Colonic mucosa (tissue), 4 donors: ENCODE data around the gene DRGX. TPM values are rescaled to one million over a fixed set of nuclear protein-coding genes. Genes with fewer than 3 reads are reported as not detected.

Experiments used
- DNase-seq: peaks from one replicate; pipeline ENCODE4 v3.0.0-alpha.2; 2020
- H3K27ac ChIP-seq: fragments of 200-600 bp; one replicate; pipeline ENCODE4 v1.8.0; 2021
- H3K27me3 ChIP-seq: fragments of 200-600 bp; one replicate; pipeline ENCODE4 v1.8.0; 2021
- H3K36me3 ChIP-seq: fragments of 200-600 bp; one replicate; pipeline ENCODE4 v1.8.0; 2021
- H3K4me1 ChIP-seq: fragments of 200-600 bp; one replicate; pipeline ENCODE4 v1.8.0; 2021; ENCODE audit warnings: mild to moderate bottlenecking
- H3K4me3 ChIP-seq: fragments of 200-600 bp; one replicate; pipeline ENCODE4 v1.8.0; 2021
- H3K9ac ChIP-seq, 2 donors: one replicate each; pipeline ENCODE4 v1.7.0; 2013; ENCODE audit warnings: control low read depth in 2 of 2, low read depth in 2 of 2, low read length in 2 of 2
- H3K9me3 ChIP-seq: fragments of 200-600 bp; one replicate; pipeline ENCODE4 v1.8.0; 2021
- intact Hi-C: fragments of 100-400 bp; cut with DNase I; formaldehyde crosslinking; loops from one replicate; pipeline ENCODE4 v1.14.1; 2022
- total RNA-seq, 2 donors: library from RNA; stranded (reverse); fragmentation: NEBNext Ultra II Directional in 1 of 2; extraction: Animal tissue kit (Norgen Biotek cat#: 25700) in 1 of 2; gene quantifications; one replicate each; pipeline ENCODE4 v1.2.1, GENCODE V29; 2021
- TF ChIP-seq, protein P1 (sequence below): fragments of 200-600 bp; IDR thresholded peaks from one replicate; pipeline ENCODE4 v1.8.0; 2022; ENCODE audit warnings: antibody characterized with exemption, mild to moderate bottlenecking
- donor health status: healthy.
- donor health status: DM: no; HTN: no; CAD: no.
- donor health status: DM: no; HTN: no; CAD: no.

The DRGX gene
- total RNA-seq, 2 donors from 2014 or later: 0.16 TPM; not detected in 1

DNA sequence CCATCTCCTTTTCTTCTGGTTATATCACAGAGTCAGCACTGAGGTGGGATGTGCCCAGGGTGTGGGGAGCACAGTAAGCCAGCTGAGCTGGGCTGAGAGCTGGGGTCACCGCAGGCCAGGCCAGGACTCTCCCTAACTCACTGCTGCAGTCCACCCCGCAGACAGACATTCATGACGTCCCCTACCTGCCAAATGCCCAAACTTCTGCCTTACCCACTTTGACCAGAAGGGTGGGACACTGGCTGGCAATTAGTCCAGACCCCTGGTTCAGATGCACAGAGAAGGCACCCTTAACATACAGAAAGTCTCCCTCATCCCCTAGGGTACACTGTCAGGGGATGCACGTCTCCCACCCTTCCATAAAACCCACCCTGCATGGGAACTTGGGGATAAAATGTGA, 2.1 kb downstream of the DRGX start:
- intact Hi-C loops: no loop called here
- no peak overlapping the region for H3K9ac ChIP-seq
- H3K4me1 ChIP-seq: no peaks in the 10 kb centered on the region
- TF ChIP-seq, protein P1, sequence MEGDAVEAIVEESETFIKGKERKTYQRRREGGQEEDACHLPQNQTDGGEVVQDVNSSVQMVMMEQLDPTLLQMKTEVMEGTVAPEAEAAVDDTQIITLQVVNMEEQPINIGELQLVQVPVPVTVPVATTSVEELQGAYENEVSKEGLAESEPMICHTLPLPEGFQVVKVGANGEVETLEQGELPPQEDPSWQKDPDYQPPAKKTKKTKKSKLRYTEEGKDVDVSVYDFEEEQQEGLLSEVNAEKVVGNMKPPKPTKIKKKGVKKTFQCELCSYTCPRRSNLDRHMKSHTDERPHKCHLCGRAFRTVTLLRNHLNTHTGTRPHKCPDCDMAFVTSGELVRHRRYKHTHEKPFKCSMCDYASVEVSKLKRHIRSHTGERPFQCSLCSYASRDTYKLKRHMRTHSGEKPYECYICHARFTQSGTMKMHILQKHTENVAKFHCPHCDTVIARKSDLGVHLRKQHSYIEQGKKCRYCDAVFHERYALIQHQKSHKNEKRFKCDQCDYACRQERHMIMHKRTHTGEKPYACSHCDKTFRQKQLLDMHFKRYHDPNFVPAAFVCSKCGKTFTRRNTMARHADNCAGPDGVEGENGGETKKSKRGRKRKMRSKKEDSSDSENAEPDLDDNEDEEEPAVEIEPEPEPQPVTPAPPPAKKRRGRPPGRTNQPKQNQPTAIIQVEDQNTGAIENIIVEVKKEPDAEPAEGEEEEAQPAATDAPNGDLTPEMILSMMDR: no peak
- no peaks in the 10 kb centered on the region for H3K36me3 ChIP-seq
- H3K27ac ChIP-seq: no peak overlapping the region
- H3K4me3 ChIP-seq: no peak overlapping the region
- no peak for DNase-seq
- H3K27me3 ChIP-seq: peaks cover 51% of the 10 kb centered on the region
- H3K9me3 ChIP-seq: no peaks in the 10 kb centered on the region

DNA sequence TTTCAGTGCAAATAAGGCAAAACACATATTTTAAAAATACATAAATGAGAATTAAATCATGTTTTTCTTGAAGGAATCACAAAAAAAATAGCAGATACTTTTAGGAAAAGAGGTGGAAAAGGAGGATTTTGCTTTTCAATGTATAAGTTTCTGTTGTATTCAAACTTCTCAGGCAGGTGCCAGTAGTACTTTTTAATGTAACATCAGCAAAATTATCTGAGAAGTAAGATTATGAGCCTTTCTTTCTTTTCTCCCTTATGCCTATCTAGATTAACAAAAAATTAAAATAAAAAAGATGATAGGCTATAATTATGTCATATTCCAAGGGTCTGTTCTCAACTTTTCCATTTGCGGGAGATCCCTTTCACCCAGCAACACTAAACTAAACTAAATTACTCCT, 2.6 kb downstream of the DRGX start:
- TF ChIP-seq, protein P1: no peak
- no peak overlapping the region for H3K9ac ChIP-seq
- no peaks in the 10 kb centered on the region for H3K4me1 ChIP-seq
- H3K27ac ChIP-seq: no peak overlapping the region
- intact Hi-C loops: no loop called here
- no peak for DNase-seq
- no peak overlapping the region for H3K4me3 ChIP-seq
- H3K9me3 ChIP-seq: no peaks in the 10 kb centered on the region
- H3K36me3 ChIP-seq: no peaks in the 10 kb centered on the region
- peaks cover 46% of the 10 kb centered on the region for H3K27me3 ChIP-seq

DNA sequence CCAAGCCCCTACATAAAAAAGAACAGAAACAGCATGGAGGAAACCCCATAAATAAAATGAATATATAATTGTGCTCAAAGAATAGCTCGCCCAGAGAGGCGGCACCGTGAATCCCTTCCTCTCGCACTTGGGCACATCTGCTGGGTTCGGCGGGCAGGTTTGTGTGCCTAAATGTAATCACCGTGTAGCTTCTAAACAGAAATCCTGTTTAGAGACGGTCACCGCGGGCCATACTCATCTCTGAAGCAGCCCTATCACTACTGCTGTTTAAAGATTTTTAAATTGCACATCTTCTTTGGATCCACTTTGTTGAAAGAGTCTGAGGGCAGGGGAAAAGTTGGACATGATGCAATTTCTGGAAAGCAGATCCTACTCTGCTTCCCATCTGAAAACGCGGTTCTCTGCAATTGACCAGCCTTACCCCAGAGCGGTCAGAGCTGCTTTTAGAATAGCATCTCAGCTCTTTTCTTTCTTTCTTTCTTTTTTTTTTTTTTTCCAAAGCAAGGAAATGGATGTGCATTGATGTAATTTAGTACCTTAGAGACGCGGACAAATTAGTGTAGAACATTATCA, 6.4 kb downstream of the DRGX start:
- DNase-seq: no peak
- TF ChIP-seq, protein P1: no peak
- peaks cover 8% of the 10 kb centered on the region for H3K27me3 ChIP-seq
- no peak overlapping the region for H3K9ac ChIP-seq
- H3K9me3 ChIP-seq: no peaks in the 10 kb centered on the region
- H3K27ac ChIP-seq: no peak overlapping the region
- intact Hi-C loops: no loop called here
- H3K36me3 ChIP-seq: no peaks in the 10 kb centered on the region
- no peaks in the 10 kb centered on the region for H3K4me1 ChIP-seq
- no peak overlapping the region for H3K4me3 ChIP-seq

DNA sequence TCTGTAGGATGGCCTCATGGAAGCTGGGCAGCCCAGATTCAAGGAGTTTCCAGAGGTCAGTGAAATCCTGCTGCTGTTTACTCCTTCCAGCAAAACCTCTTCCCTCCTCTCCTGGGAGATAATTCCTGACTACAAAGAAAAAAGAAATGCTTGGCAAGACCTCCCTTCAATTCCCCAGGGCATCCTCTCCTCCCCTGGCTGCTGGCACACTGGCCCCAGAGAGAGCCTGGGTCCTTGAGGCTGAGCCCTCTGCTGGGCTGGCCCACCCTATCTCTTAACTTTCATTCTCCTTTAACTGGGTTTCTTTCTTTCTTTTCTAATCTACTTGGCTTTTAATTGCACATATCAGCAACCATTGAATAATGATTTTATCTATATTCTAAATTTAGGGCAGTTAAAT, 7.7 kb downstream of the DRGX start:
- Histone ChIP-seq H3K4me3 (no peak overlapping the region), H3K27me3 (no peaks in the 10 kb centered on the region), H3K9me3 (no peaks in the 10 kb centered on the region), H3K27ac (no peak overlapping the region), H3K36me3 (no peaks in the 10 kb centered on the region), H3K9ac (no peak overlapping the region), H3K4me1 (no peaks in the 10 kb centered on the region)
- TF ChIP-seq, protein P1: no peak
- intact Hi-C loops: no loop called here
- no peak for DNase-seq

DNA sequence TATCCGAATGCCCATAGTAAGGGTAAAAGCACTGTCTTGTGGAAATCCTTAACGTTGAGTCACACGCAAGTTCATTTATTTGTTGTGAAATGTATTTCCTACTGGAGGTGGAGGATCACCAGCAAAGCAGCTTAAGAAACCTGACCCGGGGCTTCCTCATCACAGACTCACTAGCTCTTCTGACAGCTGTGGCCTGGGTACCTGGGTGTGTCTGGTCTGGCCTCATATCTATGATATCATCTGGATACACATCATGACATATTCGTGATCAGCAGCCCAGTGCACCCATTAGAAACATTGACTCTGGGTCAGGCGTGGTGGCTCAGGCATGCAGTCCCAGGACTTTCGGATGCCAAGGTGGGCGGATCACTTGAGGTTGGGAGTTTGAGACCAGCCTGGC, 8.8 kb downstream of the DRGX start:
- Histone ChIP-seq H3K27me3 (no peaks in the 10 kb centered on the region), H3K4me3 (no peak overlapping the region), H3K9me3 (no peaks in the 10 kb centered on the region), H3K4me1 (no peaks in the 10 kb centered on the region), H3K27ac (no peak overlapping the region), H3K9ac (no peak overlapping the region), H3K36me3 (no peaks in the 10 kb centered on the region)
- DNase-seq: no peak
- TF ChIP-seq, protein P1: no peak
- intact Hi-C loops: no loop called here
